SH-SY5Y (cell line): Measurements from ENCODE around the gene MATCAP1.

Source experiments
- GATA2 ChIP-seq: IDR thresholded peaks from 2 replicates; pipeline ENCODE4 v1.6.1; 2011; ENCODE audit warnings: mild to moderate bottlenecking, low read depth, low read length
- GATA3 ChIP-seq: IDR thresholded peaks from 2 replicates; pipeline ENCODE4 v1.6.1; 2011; ENCODE audit warnings: low read depth, mild to moderate bottlenecking, low read length, moderate library complexity

DNA sequence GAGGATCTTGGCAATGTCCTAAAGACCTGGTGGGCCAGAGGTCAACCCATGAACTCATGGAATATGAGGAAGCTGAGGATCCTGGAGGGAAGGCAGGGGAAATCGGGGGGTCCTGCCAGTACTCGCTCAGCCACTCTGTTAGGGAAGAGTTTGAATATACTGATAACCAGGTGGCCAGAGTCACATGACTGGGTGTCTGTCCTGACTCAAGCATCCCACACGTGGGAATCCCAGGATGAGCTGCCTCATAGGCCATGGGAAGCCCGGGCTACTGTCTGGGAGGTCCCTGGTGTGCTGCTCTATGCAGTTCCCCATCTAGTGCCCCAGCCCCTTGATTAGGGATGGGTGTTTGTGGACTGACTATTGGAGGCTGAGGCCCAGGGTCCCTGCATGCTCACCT is 4.6 kb upstream of the MATCAP1 start:
- TF ChIP-seq GATA2 (no peak), GATA3 (no peak)
